Lung (tissue), 12 donors: ENCODE results near the gene CFAP97. TPM values are rescaled to one million over a fixed set of nuclear protein-coding genes. Genes with fewer than 3 reads are reported as not detected.

Experiments used
- ATAC-seq: fragments of 200-7000 bp; cut with Tn5 transposase; one replicate; pipeline ENCODE4 v1.9.1; 2020; ENCODE audit warnings: moderate number of reproducible peaks; ENCODE audit not compliant: insufficient read depth, low FRiP score
- DNase-seq, 3 donors: peaks; one replicate each; pipeline ENCODE4 v3.0.0-alpha.2; 2013 to 2017
- H3K27ac ChIP-seq, 2 donors: one replicate each; pipeline ENCODE4 v1.5.1; 2013; ENCODE audit warnings: mild to moderate bottlenecking in 2 of 2, moderate library complexity in 2 of 2, control low read depth in 1 of 2, inconsistent platforms in 1 of 2, low read depth in 1 of 2, low read length in 1 of 2
- H3K27me3 ChIP-seq, 3 donors: one replicate each; pipeline ENCODE4 v1.5.1; 2013; ENCODE audit warnings: low read length in 2 of 3; ENCODE audit not compliant: control insufficient read depth in 3 of 3, insufficient read depth in 3 of 3
- H3K36me3 ChIP-seq, 4 donors: one replicate each; pipeline ENCODE4 v1.5.1; 2013; ENCODE audit warnings: low read length in 4 of 4, mild to moderate bottlenecking in 1 of 4, moderate library complexity in 1 of 4; ENCODE audit not compliant: control insufficient read depth in 4 of 4, insufficient read depth in 4 of 4
- H3K4me1 ChIP-seq, 5 donors: one replicate each; pipeline ENCODE4 v1.5.1; 2013; ENCODE audit warnings: low read length in 5 of 5, mild to moderate bottlenecking in 2 of 5, moderate library complexity in 1 of 5; ENCODE audit not compliant: control insufficient read depth in 5 of 5, insufficient read depth in 5 of 5
- H3K4me3 ChIP-seq: one replicate; pipeline ENCODE4 v1.5.1; 2013; ENCODE audit warnings: mild to moderate bottlenecking, control low read depth, moderate library complexity
- H3K9ac ChIP-seq, 2 donors: one replicate each; pipeline ENCODE4 v1.5.1; 2013; ENCODE audit warnings: low read length in 2 of 2, control low read depth in 1 of 2; ENCODE audit not compliant: insufficient read depth in 1 of 2
- H3K9me3 ChIP-seq, 4 donors: one replicate each; pipeline ENCODE4 v1.5.1; 2013; ENCODE audit warnings: low read length in 3 of 4, mild to moderate bottlenecking in 1 of 4, moderate library complexity in 1 of 4; ENCODE audit not compliant: control insufficient read depth in 4 of 4, insufficient read depth in 3 of 4
- CTCF ChIP-seq: IDR thresholded peaks from 2 replicates; pipeline ENCODE4 v1.5.1; 2012; ENCODE audit warnings: mild to moderate bottlenecking; ENCODE audit errors: control extremely low read depth, extremely low read depth
- WGBS, 2 donors: extraction: QIAGEN DNeasy Blood & Tissue Kit; methylation state at CpG; one replicate each; pipeline ENCODE4 v1.1.7; 2013; 5-methylcytosine and 5-hydroxymethylcytosine counted together
- polyA plus RNA-seq, 2 donors: library from polyadenylated mRNA; stranded (reverse); fragments of 200-250 nt; gene quantifications; one replicate each; pipeline ENCODE4 v1.2.1, GENCODE V29; 2013
- total RNA-seq, 2 donors: library from RNA; depleted of rRNA in 1 of 2; stranded (reverse); fragments of >200 nt in 1 of 2; gene quantifications; one replicate each; pipeline ENCODE4 v1.2.1, GENCODE V29; 2014 to 2021
- donor health status: control.
- donor health status: control.
- donor health status: Bipolar disorder and iron deficiency.
- donor health status: healthy.
- donor health status: DM: yes; HTN: yes; CAD: no.

The CFAP97 gene
- total and polyA plus RNA-seq, 4 donors = 5.4 to 39.2 (median 22.0) TPM

- WGBS, 2 donors = 65 to 72% methylated on average over 2 of the region's 2 CpGs
- no peak for ATAC-seq
Measured at GRCh38 chr4:185182239-185182638, 21.6 kb downstream of the CFAP97 start.

GRCh38 chr4:185179488-185179887, 24.3 kb downstream of the CFAP97 start:
- Histone ChIP-seq H3K9me3 (no peaks in the 10 kb centered on the region), H3K4me3 (no peak overlapping the region), H3K9ac (no peak overlapping the region), H3K27me3 (no peaks in the 10 kb centered on the region), H3K4me1 (no peaks in the 10 kb centered on the region), H3K36me3 (peaks cover 0 to 7% (median under 1%) of the 10 kb centered on the region in 4 donors), H3K27ac (no peak overlapping the region)
- WGBS, 2 donors = 91 to 93% methylated on average over 3 of the region's 3 CpGs
- TF ChIP-seq CTCF = no peak
- no peak for ATAC-seq
- DNase-seq = no peak

More at GRCh38 chr4:185182239-185182638, 21.6 kb downstream of the CFAP97 start:
- DNase-seq = no peak
- Histone ChIP-seq H3K36me3 (peaks cover 0 to 7% (median 2%) of the 10 kb centered on the region in 4 donors), H3K27ac (no peak overlapping the region), H3K9ac (no peak overlapping the region), H3K27me3 (no peaks in the 10 kb centered on the region), H3K4me1 (no peaks in the 10 kb centered on the region), H3K4me3 (no peak overlapping the region), H3K9me3 (no peaks in the 10 kb centered on the region)
- TF ChIP-seq CTCF = no peak

- Histone ChIP-seq H3K9ac (no peak overlapping the region), H3K36me3 (peaks cover 8 to 26% (median 9%) of the 10 kb centered on the region in 4 donors)
- no peak for DNase-seq
Measured at GRCh38 chr4:185171373-185172071, 32.3 kb downstream of the CFAP97 start.

More at GRCh38 chr4:185171373-185172071, 32.3 kb downstream of the CFAP97 start:
- no peak for TF ChIP-seq CTCF
- H3K27me3 ChIP-seq = no peaks in the 10 kb centered on the region
- H3K27ac ChIP-seq = no peak overlapping the region
- WGBS, 2 donors = 91 to 93% methylated on average over 2 of the region's 2 CpGs
- H3K9me3 ChIP-seq = no peaks in the 10 kb centered on the region
- ATAC-seq = no peak
- no peaks in the 10 kb centered on the region for H3K4me1 ChIP-seq
- H3K4me3 ChIP-seq = no peak overlapping the region
